IMR-90 (cell line): ENCODE measurements around the gene C5AR1. TPM values are rescaled to one million over a fixed set of nuclear protein-coding genes. Genes with fewer than 3 reads are reported as not detected.

Experiments
- ATAC-seq: fragments of 200-7000 bp; cut with Tn5 transposase; 2 replicates; pipeline ENCODE4 v1.9.1; 2020; ENCODE audit warnings: low read depth, mild to moderate bottlenecking, moderate library complexity
- BruUV-seq: library from RNA; stranded (reverse); fragments of 400-500 nt; replicated peaks from 2 replicates; lab custom pipeline; 2021; lab: Mats Ljungman, UMichigan
- CTCF ChIA-PET: fragments of 300-600 bp; formaldehyde crosslinking; extraction: SDS; loops from one replicate; lab custom pipeline; 2021; ENCODE audit warnings: antibody characterized with exemption; lab: Yijun Ruan, JAX
- POLR2A ChIA-PET: fragments of 300-600 bp; sonication (Branson Sonifier 250); formaldehyde crosslinking; loops from one replicate; lab custom pipeline; 2022; ENCODE audit warnings: antibody characterized with exemption; ENCODE audit not compliant: unreplicated experiment; lab: Charles Lee
- DNase-seq: peaks from one replicate; pipeline ENCODE4 v3.0.0; 2013
- H2AFZ ChIP-seq: replicated peaks from 2 replicates; pipeline ENCODE3; 2013; ENCODE audit warnings: low read length, mild to moderate bottlenecking; ENCODE audit not compliant: poor library complexity
- H2AK5ac ChIP-seq: 2 replicates; pipeline ENCODE4 v1.6.1; 2013; ENCODE audit warnings: low read depth, low read length, inconsistent platforms
- H2AK9ac ChIP-seq: replicated peaks from 2 replicates; pipeline ENCODE3; 2013; ENCODE audit warnings: mild to moderate bottlenecking, low read depth, low read length, moderate library complexity; ENCODE audit not compliant: poor library complexity
- H2BK120ac ChIP-seq: 2 replicates; pipeline ENCODE4 v1.6.1; 2013; ENCODE audit warnings: low read depth, low read length, inconsistent platforms
- H2BK15ac ChIP-seq: 3 replicates; pipeline ENCODE4 v1.6.1; 2013; ENCODE audit warnings: low read depth, low read length, inconsistent platforms
- H2BK20ac ChIP-seq: 2 replicates; pipeline ENCODE4 v1.6.1; 2013; ENCODE audit warnings: low read depth, mild to moderate bottlenecking, inconsistent platforms, low read length, moderate library complexity
- H2BK5ac ChIP-seq: 2 replicates; pipeline ENCODE4 v1.6.1; 2013; ENCODE audit warnings: mild to moderate bottlenecking, low read depth, low read length, inconsistent platforms; ENCODE audit not compliant: poor library complexity, severe bottlenecking
- H3K14ac ChIP-seq: replicated peaks from 2 replicates; pipeline ENCODE4 v1.6.1; 2013; ENCODE audit warnings: low read depth, low read length, inconsistent platforms
- H3K18ac ChIP-seq: 2 replicates; pipeline ENCODE4 v1.6.1; 2013; ENCODE audit warnings: low read depth, low read length, control low read depth
- H3K23ac ChIP-seq: 2 replicates; pipeline ENCODE4 v1.6.1; 2013; ENCODE audit warnings: low read depth, low read length, inconsistent platforms
- H3K27ac ChIP-seq: 2 replicates; pipeline ENCODE4 v1.5.1; 2013; ENCODE audit warnings: mild to moderate bottlenecking, control low read depth, low read length; ENCODE audit not compliant: insufficient read depth
- H3K27me3 ChIP-seq: 2 replicates; pipeline ENCODE4 v1.6.1; 2013; ENCODE audit warnings: low read length; ENCODE audit not compliant: control insufficient read depth, insufficient read depth
- H3K36me3 ChIP-seq: 2 replicates; pipeline ENCODE4 v1.6.1; 2013; ENCODE audit warnings: low read length, mixed read lengths; ENCODE audit not compliant: control insufficient read depth, insufficient read depth
- H3K4ac ChIP-seq: 2 replicates; pipeline ENCODE4 v1.6.1; 2013; ENCODE audit warnings: low read depth, low read length, inconsistent platforms
- H3K4me1 ChIP-seq: 2 replicates; pipeline ENCODE4 v1.6.1; 2013; ENCODE audit warnings: low read length, mixed read lengths; ENCODE audit not compliant: control insufficient read depth, insufficient read depth
- H3K4me2 ChIP-seq: 2 replicates; pipeline ENCODE4 v1.6.1; 2013; ENCODE audit warnings: low read depth, mild to moderate bottlenecking, control low read depth, low read length, moderate library complexity
- H3K4me3 ChIP-seq: 2 replicates; pipeline ENCODE4 v1.5.1; 2013; ENCODE audit warnings: low read depth, mild to moderate bottlenecking, control low read depth, low read length, moderate library complexity; ENCODE audit not compliant: insufficient read depth
- H3K56ac ChIP-seq: 2 replicates; pipeline ENCODE4 v1.6.1; 2013; ENCODE audit warnings: low read length, inconsistent platforms; ENCODE audit not compliant: insufficient read depth; ENCODE audit errors: extremely low read depth
- H3K79me1 ChIP-seq, 2 experiments: 2 replicates each; pipeline ENCODE4 v1.6.1; 2013; ENCODE audit warnings: low read length in 2 of 2, inconsistent platforms in 1 of 2, low read depth in 1 of 2
- H3K9ac ChIP-seq: 2 replicates; pipeline ENCODE4 v1.6.1; 2013; ENCODE audit warnings: low read depth, low read length, control low read depth
- H3K9me1 ChIP-seq: 2 replicates; pipeline ENCODE4 v1.6.1; 2013; ENCODE audit warnings: low read length, inconsistent platforms; ENCODE audit not compliant: insufficient read depth
- H3K9me3 ChIP-seq: 2 replicates; pipeline ENCODE4 v1.6.1; 2013; ENCODE audit warnings: low read length; ENCODE audit not compliant: control insufficient read depth, insufficient read depth
- H4K20me1 ChIP-seq: 2 replicates; pipeline ENCODE4 v1.6.1; 2013; ENCODE audit warnings: low read length, inconsistent platforms; ENCODE audit not compliant: insufficient read depth
- H4K5ac ChIP-seq: 2 replicates; pipeline ENCODE4 v1.6.1; 2013; ENCODE audit warnings: mild to moderate bottlenecking, low read depth, low read length, control low read depth
- H4K8ac ChIP-seq, 2 experiments: 2 replicates each; pipeline ENCODE4 v1.6.1; 2013; ENCODE audit warnings: low read depth in 2 of 2, low read length in 2 of 2, control low read depth in 1 of 2, inconsistent platforms in 1 of 2
- H4K91ac ChIP-seq: 2 replicates; pipeline ENCODE4 v1.6.1; 2013; ENCODE audit warnings: low read depth, low read length, inconsistent platforms; ENCODE audit not compliant: insufficient read depth
- BHLHE40 ChIP-seq: fragments of 150-350 bp; IDR thresholded peaks from 2 replicates; pipeline ENCODE4 v1.6.1; 2016; ENCODE audit warnings: mild to moderate bottlenecking, low read depth, low read length
- POLR2A ChIP-seq: IDR thresholded peaks from 2 replicates; pipeline ENCODE4 v1.6.1; 2012; ENCODE audit warnings: mild to moderate bottlenecking, low read depth, low read length
- USF2 ChIP-seq: fragments of 150-350 bp; IDR thresholded peaks from 2 replicates; pipeline ENCODE4 v1.6.1; 2017; ENCODE audit warnings: mild to moderate bottlenecking, antibody characterized with exemption, low read length, low read depth
- WGBS, 2 experiments: methylation state at CpG; one replicate each; pipeline versions ENCODE4 v1.1.5 to v1.1.7; 2013; ENCODE audit warnings: missing lambda C conversion rate in 2 of 2; ENCODE audit not compliant: insufficient read length in 1 of 2; ENCODE audit errors: extremely low coverage in 2 of 2; 5-methylcytosine and 5-hydroxymethylcytosine counted together
- dilution Hi-C: fragments of 300-500 bp; cut with HindIII; formaldehyde crosslinking; loops from one replicate; pipeline ENCODE4 v1.14.3; 2018; ENCODE audit warnings: low sequenced_read_pairs; ENCODE audit not compliant: unreplicated experiment
- in situ Hi-C: fragments of 300-500 bp; cut with MboI; formaldehyde crosslinking; loops from 3 replicates; pipeline ENCODE4 v1.14.3; 2019; ENCODE audit warnings: low sequenced_read_pairs, inconsistent platforms, mixed read lengths
- intact Hi-C: fragments of 100-400 bp; cut with micrococcal nuclease; formaldehyde crosslinking; loops from 2 replicates; pipeline ENCODE4 v1.10.0; 2022
- polyA plus RNA-seq, 3 experiments: library from polyadenylated mRNA; depleted of rRNA; stranded (reverse); fragments of >200 nt; gene quantifications; 2 replicates each; pipeline ENCODE4 v1.2.3, GENCODE V29; 2012; ENCODE audit warnings: low replicate concordance in 1 of 3
- total RNA-seq: library from RNA; depleted of rRNA; stranded (reverse); fragments of >200 nt; gene quantifications from 2 replicates; pipeline ENCODE4 v1.2.3, GENCODE V29; 2012

The C5AR1 gene
- total and polyA plus RNA-seq, 2 of the 4 experiments (the other 2 are of a cell fraction): under 0.01 to 1.0 TPM

GRCh38 chr19:47272448-47273312, 37.0 kb upstream of the C5AR1 start:
- Histone ChIP-seq H2AK5ac (peak overlapping the region; percentile 94), H2BK15ac (peak overlapping the region; percentile 70; the same call in 1 of the 3 replicates), H4K5ac (peak overlapping the region; percentile 60), H3K27ac (peak overlapping the region; percentile 81), H3K9me3 (no peaks in the 10 kb centered on the region), H3K4me3 (peak overlapping the region; percentile 58), H3K4me1 (peaks cover 14% of the 10 kb centered on the region), H2AK9ac (peak overlapping the region; percentile 98), H3K18ac (peak overlapping the region; percentile 14; the same call in 1 of the 2 replicates), H3K23ac (peak overlapping the region; percentile 86), H3K9ac (peak overlapping the region; percentile 54), H2AFZ (peak overlapping the region; percentile 90), H3K79me1 (peaks cover 3 to 38% of the 10 kb centered on the region in 2 experiments; a peak in 3 of 4 replicates), H2BK5ac (peak overlapping the region; percentile 44), H3K4me2 (peak overlapping the region; percentile 40), H3K14ac (peak overlapping the region; percentile 67), H3K36me3 (peaks cover 29% of the 10 kb centered on the region), H3K27me3 (no peaks in the 10 kb centered on the region), H3K9me1 (peaks cover 13% of the 10 kb centered on the region), H2BK120ac (peak overlapping the region; percentile 51), H3K4ac (peak overlapping the region; percentile 90), H4K8ac (peak overlapping the region; percentile 91 to 94), H3K56ac (peak overlapping the region; percentile 71; the same call in 1 of the 2 replicates), H4K20me1 (peaks cover 20% of the 10 kb centered on the region), H2BK20ac (0 out of 2 replicates have a peak overlapping the region, but pooled peaks have one; percentile 16), H4K91ac (peak overlapping the region; percentile 83)
- ChIA-PET POLR2A (no interaction called here), CTCF (no interaction called here)
- in situ Hi-C loops (no loop called here), dilution Hi-C loops (no loop called here), intact Hi-C loops (loop anchor here (1.0 kb wide), 1 partner anchor 15 kb away; no protein-coding TSS in a partner anchor)
- ATAC-seq (no peak; the same call in 1 of the 2 replicates), DNase-seq (no peak)
- TF ChIP-seq USF2 (no peak), BHLHE40 (no peak), POLR2A (no peak)
- WGBS, 2 experiments: 40% methylated on average over 19 of the region's 42 CpGs; no CpG with 5 or more reads in 1 of the 2 experiments
- BruUV-seq: no TSS peak
